SK-N-SH (cell line): ENCODE measurements around the gene UBE2E2. TPM values are rescaled to one million over a fixed set of nuclear protein-coding genes. Genes with fewer than 3 reads are reported as not detected.

Experiments used
- CTCF ChIA-PET: fragments of 300-600, 350-600 bp; formaldehyde crosslinking; extraction: SDS; loops from one replicate; lab custom pipeline; 2021; lab: Yijun Ruan, JAX
- POLR2A ChIA-PET: fragments of 350-600 bp; sonication (Branson Sonifier 250); formaldehyde crosslinking; extraction: SDS; loops from one replicate; lab custom pipeline; 2020; ENCODE audit warnings: antibody characterized with exemption, inconsistent platforms; lab: Yijun Ruan, JAX
- DNase-seq: peaks from one replicate; pipeline ENCODE4 v3.0.0; 2012
- H2AFZ ChIP-seq: fragments of 200-600 bp; sonication (generic); 2 replicates; pipeline ENCODE4 v1.8.1; 2016; ENCODE audit warnings: antibody characterized with exemption, mild to moderate bottlenecking, low read depth
- H3F3A ChIP-seq: fragments of 200-600 bp; sonication (generic); replicated peaks from 2 replicates; pipeline ENCODE3; 2016; ENCODE audit warnings: antibody characterized with exemption, mild to moderate bottlenecking; ENCODE audit not compliant: insufficient read depth
- H3K27ac ChIP-seq, 2 experiments: fragments of 200-500 bp in 1 of 2; fragments of 200-600 bp in 1 of 2; sonication (Bioruptor generic) in 1 of 2; sonication (generic), shearing (Covaris generic) in 1 of 2; 2 replicates each; pipeline versions ENCODE4 v1.5.1 to v1.6.1; 2014 to 2016; ENCODE audit warnings: low read depth in 2 of 2, inconsistent platforms in 1 of 2, low read length in 1 of 2, mild to moderate bottlenecking in 1 of 2, mixed read lengths in 1 of 2
- H3K27me3 ChIP-seq: fragments of 200-600 bp; sonication (generic), shearing (Covaris generic); 2 replicates; pipeline ENCODE4 v1.6.1; 2016; ENCODE audit warnings: mixed run types; ENCODE audit not compliant: insufficient read depth
- H3K36me3 ChIP-seq, 2 experiments: fragments of 200-500 bp in 1 of 2; fragments of 200-600 bp in 1 of 2; sonication (Bioruptor generic) in 1 of 2; sonication (generic) in 1 of 2; replicated peaks in 1 of 2; 2 replicates each; pipeline versions ENCODE3 to v1.5.1; 2014 to 2016; ENCODE audit warnings: low read length in 1 of 2, mild to moderate bottlenecking in 1 of 2; ENCODE audit not compliant: insufficient read depth in 2 of 2, control insufficient read depth in 1 of 2
- H3K4me1 ChIP-seq, 2 experiments: fragments of 200-500 bp in 1 of 2; fragments of 200-600 bp in 1 of 2; sonication (Bioruptor generic) in 1 of 2; sonication (generic), shearing (Covaris generic) in 1 of 2; 2 replicates each; pipeline versions ENCODE4 v1.5.1 to v1.6.1; 2014 to 2016; ENCODE audit warnings: low read depth in 1 of 2, low read length in 1 of 2, mixed run types in 1 of 2; ENCODE audit not compliant: insufficient read depth in 2 of 2, control insufficient read depth in 1 of 2
- H3K4me2 ChIP-seq: fragments of 200-600 bp; sonication (generic), shearing (Covaris generic); 2 replicates; pipeline ENCODE4 v1.6.1; 2017; ENCODE audit warnings: mixed run types
- H3K4me3 ChIP-seq, 2 experiments: fragments of 200-500 bp in 1 of 2; fragments of 200-600 bp in 1 of 2; sonication (Bioruptor generic) in 1 of 2; sonication (generic), shearing (Covaris generic) in 1 of 2; 2 replicates each; pipeline versions ENCODE4 v1.5.1 to v1.8.1; 2014 to 2016; ENCODE audit warnings: low read depth in 2 of 2, inconsistent platforms in 1 of 2, low read length in 1 of 2, mild to moderate bottlenecking in 1 of 2, mixed read lengths in 1 of 2, moderate library complexity in 1 of 2
- H3K79me2 ChIP-seq: fragments of 200-600 bp; sonication (generic); 2 replicates; pipeline ENCODE4 v1.8.1; 2017; ENCODE audit warnings: mild to moderate bottlenecking; ENCODE audit not compliant: insufficient read depth
- H3K9ac ChIP-seq: fragments of 200-600 bp; sonication (generic); 2 replicates; pipeline ENCODE4 v1.6.1; 2017; ENCODE audit warnings: mixed run types
- H3K9me2 ChIP-seq: fragments of 200-600 bp; sonication (generic); 2 replicates; pipeline ENCODE4 v1.6.1; 2017; ENCODE audit warnings: mixed run types
- H3K9me3 ChIP-seq: fragments of 200-600 bp; sonication (generic); 2 replicates; pipeline ENCODE4 v1.6.1; 2017; ENCODE audit warnings: mixed run types, mild to moderate bottlenecking, moderate library complexity
- H4K20me1 ChIP-seq: fragments of 200-600 bp; sonication (generic); 2 replicates; pipeline ENCODE4 v1.6.1; 2017; ENCODE audit warnings: mild to moderate bottlenecking, mixed run types; ENCODE audit not compliant: insufficient read depth
- ELF1 ChIP-seq: IDR thresholded peaks from 2 replicates; pipeline ENCODE4 v1.4.0; 2012
- EP300 ChIP-seq, 2 experiments: IDR thresholded peaks; 2 replicates each; pipeline versions ENCODE4 v1.4.0 to v1.6.1; 2012; ENCODE audit warnings: borderline replicate concordance in 1 of 2, low read depth in 1 of 2, low read length in 1 of 2
- EZH2phosphoT487 ChIP-seq: fragments of 200-600 bp; sonication (generic); IDR thresholded peaks from 2 replicates; pipeline ENCODE4 v1.6.1; 2017; ENCODE audit warnings: low read depth, mixed run types, mild to moderate bottlenecking, antibody characterized with exemption, moderate library complexity, borderline replicate concordance
- FOSL2 ChIP-seq: IDR thresholded peaks from 2 replicates; pipeline ENCODE4 v1.4.0; 2012; ENCODE audit warnings: low read depth, mild to moderate bottlenecking, moderate library complexity, borderline replicate concordance
- FOXM1 ChIP-seq: IDR thresholded peaks from 2 replicates; pipeline ENCODE4 v1.4.0; 2012; ENCODE audit warnings: low read depth, mild to moderate bottlenecking
- GABPA ChIP-seq: IDR thresholded peaks from 2 replicates; pipeline ENCODE4 v1.4.0; 2012; ENCODE audit warnings: low read depth, mild to moderate bottlenecking
- GATA2 ChIP-seq: sonication (generic); formaldehyde crosslinking; IDR thresholded peaks from 2 replicates; pipeline ENCODE4 v1.5.0; 2020; ENCODE audit warnings: mild to moderate bottlenecking, missing genetic modification reagents
- IRF3 ChIP-seq: fragments of 150-350 bp; IDR thresholded peaks from 2 replicates; pipeline ENCODE4 v1.6.1; 2016; ENCODE audit warnings: mild to moderate bottlenecking, low read depth, low read length
- JUND ChIP-seq: IDR thresholded peaks from 2 replicates; pipeline ENCODE4 v1.4.0; 2012
- MXI1 ChIP-seq: IDR thresholded peaks from 2 replicates; pipeline ENCODE4 v1.6.1; 2012; ENCODE audit warnings: mild to moderate bottlenecking, low read depth, low read length, improper control_type of control experiment
- NFIC ChIP-seq: IDR thresholded peaks from 2 replicates; pipeline ENCODE4 v1.4.0; 2012; ENCODE audit warnings: borderline replicate concordance
- REST ChIP-seq: IDR thresholded peaks from 2 replicates; pipeline ENCODE4 v1.6.1; 2012; ENCODE audit warnings: mild to moderate bottlenecking, low read depth, low read length, moderate library complexity
- SIN3A ChIP-seq: IDR thresholded peaks from 2 replicates; pipeline ENCODE4 v1.6.1; 2012; ENCODE audit warnings: low read depth, mild to moderate bottlenecking, low read length, moderate library complexity, borderline replicate concordance
- SMC3 ChIP-seq: IDR thresholded peaks from 2 replicates; pipeline ENCODE4 v1.6.1; 2012; ENCODE audit warnings: low read depth, low read length, improper control_type of control experiment
- TCF12 ChIP-seq: IDR thresholded peaks from 2 replicates; pipeline ENCODE4 v1.4.0; 2012
- WGBS: methylation state at CpG from one replicate; pipeline ENCODE4 v1.1.6; 2017; ENCODE audit warnings: low lambda C conversion rate; 5-methylcytosine and 5-hydroxymethylcytosine counted together
- polyA plus RNA-seq, 3 experiments: library from polyadenylated mRNA; depleted of rRNA; stranded (reverse); fragments of >200 nt; gene quantifications; 2 replicates each; pipeline ENCODE4 v1.2.3, GENCODE V29; 2012
- TF ChIP-seq, protein P1 (sequence below): fragments of 150-350 bp; IDR thresholded peaks from 2 replicates; pipeline ENCODE4 v1.6.1; 2017; ENCODE audit warnings: antibody characterized with exemption, low read length, low read depth, borderline replicate concordance
- TF ChIP-seq, protein P2 (sequence below): IDR thresholded peaks from 2 replicates; pipeline ENCODE4 v1.4.0; 2012; ENCODE audit warnings: low read depth, borderline replicate concordance
- TF ChIP-seq, protein P3 (sequence below): IDR thresholded peaks from 2 replicates; pipeline ENCODE4; 2012

The UBE2E2 gene
- polyA plus RNA-seq, 1 of the 3 experiments (the other 2 are of a cell fraction): 46.4 TPM

DNA sequence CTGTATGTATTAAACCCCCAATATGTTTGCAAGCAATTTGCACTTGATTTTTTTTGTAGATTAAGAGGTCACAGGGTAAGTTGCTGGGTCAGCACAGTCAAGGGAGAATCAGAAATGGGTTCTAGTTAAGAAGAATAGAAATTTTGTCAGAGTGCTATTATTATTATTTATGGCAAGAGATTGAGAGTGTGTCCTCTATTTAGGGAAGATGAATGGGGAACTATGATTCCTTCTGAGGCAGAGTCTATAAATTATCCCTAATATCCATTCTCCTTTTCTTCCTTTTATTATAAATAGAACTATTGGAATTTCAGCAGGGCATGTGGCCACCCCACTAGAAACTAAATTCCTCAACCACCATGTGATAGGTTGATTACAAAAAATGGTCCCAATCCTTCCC lies 392.7 kb downstream of the UBE2E2 start:
- no peak overlapping the region for H3K9ac ChIP-seq
- no peaks in the 10 kb centered on the region for H3K27me3 ChIP-seq
- H3K4me3 ChIP-seq: no peak overlapping the region
- H3K79me2 ChIP-seq: no peaks in the 10 kb centered on the region
- H3K27ac ChIP-seq: no peak overlapping the region
- H3K9me2 ChIP-seq: no peaks in the 10 kb centered on the region
- no peaks in the 10 kb centered on the region for H3K9me3 ChIP-seq
- TF ChIP-seq TCF12: no peak
- TF ChIP-seq, protein P1, sequence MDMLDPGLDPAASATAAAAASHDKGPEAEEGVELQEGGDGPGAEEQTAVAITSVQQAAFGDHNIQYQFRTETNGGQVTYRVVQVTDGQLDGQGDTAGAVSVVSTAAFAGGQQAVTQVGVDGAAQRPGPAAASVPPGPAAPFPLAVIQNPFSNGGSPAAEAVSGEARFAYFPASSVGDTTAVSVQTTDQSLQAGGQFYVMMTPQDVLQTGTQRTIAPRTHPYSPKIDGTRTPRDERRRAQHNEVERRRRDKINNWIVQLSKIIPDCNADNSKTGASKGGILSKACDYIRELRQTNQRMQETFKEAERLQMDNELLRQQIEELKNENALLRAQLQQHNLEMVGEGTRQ: no peak
- no peak for TF ChIP-seq ELF1
- no peak for TF ChIP-seq JUND
- no peak for TF ChIP-seq NFIC
- TF ChIP-seq EZH2phosphoT487: no peak
- no peak for TF ChIP-seq REST
- no peak for TF ChIP-seq GATA2 (CRISPR knock-in tag)
- no peak for TF ChIP-seq EP300 (IDR thresholded peaks at IDR 0.05; ENCODE audit: borderline replicate concordance in 1 of 2, low read depth in 1 of 2, low read length in 1 of 2)
- TF ChIP-seq MXI1: no peak
- TF ChIP-seq SMC3: no peak
- no peak for TF ChIP-seq FOXM1
- H3K4me2 ChIP-seq: no peak overlapping the region
- DNase-seq: no peak
- H2AFZ ChIP-seq: no peak overlapping the region
- CTCF ChIA-PET: no interaction called here
- H3K36me3 ChIP-seq: no peaks in the 10 kb centered on the region
- peaks cover 5 to 19% of the 10 kb centered on the region in 2 experiments; a peak in 3 of 4 replicates for H3K4me1 ChIP-seq
- H4K20me1 ChIP-seq: no peaks in the 10 kb centered on the region
- H3F3A ChIP-seq: no peaks in the 10 kb centered on the region
- POLR2A ChIA-PET: no interaction called here

DNA sequence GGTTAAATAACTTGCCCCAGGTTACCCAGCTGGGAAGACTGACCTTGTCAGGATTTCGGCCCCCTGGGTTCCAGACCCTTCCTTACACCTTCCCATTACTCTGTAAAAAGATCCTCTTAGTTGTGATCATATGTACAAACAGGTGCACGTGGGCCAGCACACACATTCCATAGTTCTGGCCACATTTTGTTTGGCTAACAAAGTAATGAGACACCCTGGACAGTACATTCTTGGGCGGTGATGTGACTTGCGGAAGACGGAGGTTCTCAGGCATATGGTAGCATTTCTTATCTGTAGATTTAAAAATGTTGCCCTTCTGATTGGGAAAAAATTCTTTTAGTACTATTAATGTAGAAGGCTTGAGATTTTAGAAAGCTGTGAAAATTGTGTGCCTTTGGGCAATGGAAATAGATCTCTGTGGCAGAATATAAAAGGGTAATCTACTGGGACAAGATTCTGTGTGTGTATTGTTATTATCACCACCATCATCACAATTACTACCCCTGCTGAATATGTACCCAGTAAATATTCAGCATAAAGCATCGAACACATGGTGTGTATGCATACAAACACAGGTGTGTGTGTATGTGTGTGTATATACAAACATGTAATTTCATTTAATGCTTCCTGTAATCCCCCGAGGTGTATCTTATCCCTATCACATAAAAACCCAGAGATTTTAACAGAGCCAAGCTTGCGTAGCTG lies 397.2 kb downstream of the UBE2E2 start:
- H3K36me3 ChIP-seq: no peaks in the 10 kb centered on the region
- H3K4me1 ChIP-seq: peaks cover 8 to 27% of the 10 kb centered on the region in 2 experiments; a peak in 3 of 4 replicates
- H3K9me2 ChIP-seq: no peaks in the 10 kb centered on the region
- H3K4me2 ChIP-seq: peak overlapping the region; percentile 5; the same call in 1 of the 2 replicates
- POLR2A ChIA-PET: no interaction called here
- CTCF ChIA-PET: interaction anchor here (0.6 to 1.4 kb wide), 3 partner anchors 9 to 169 kb away, joined by 3 to 5 read pairs (median 3); no protein-coding TSS in a partner anchor
- 63% methylated on average over 8 of the region's 8 CpGs for WGBS
- no peaks in the 10 kb centered on the region for H3K79me2 ChIP-seq
- no peaks in the 10 kb centered on the region for H3F3A ChIP-seq
- H4K20me1 ChIP-seq: no peaks in the 10 kb centered on the region
- no peaks in the 10 kb centered on the region for H3K27me3 ChIP-seq
- no peak overlapping the region for H3K4me3 ChIP-seq
- H3K9ac ChIP-seq: no peak overlapping the region
- H3K27ac ChIP-seq: peak overlapping the region; percentile 68 to 80
- H2AFZ ChIP-seq: no peak overlapping the region
- H3K9me3 ChIP-seq: no peaks in the 10 kb centered on the region
- no peak for DNase-seq
- TF ChIP-seq TCF12: peak; percentile 89
- TF ChIP-seq FOXM1: no peak
- TF ChIP-seq JUND: peak; percentile 73
- no peak for TF ChIP-seq GABPA
- no peak for TF ChIP-seq IRF3
- no peak for TF ChIP-seq EZH2phosphoT487
- TF ChIP-seq SIN3A: no peak
- TF ChIP-seq FOSL2: peak; percentile 70
- TF ChIP-seq, protein P2, sequence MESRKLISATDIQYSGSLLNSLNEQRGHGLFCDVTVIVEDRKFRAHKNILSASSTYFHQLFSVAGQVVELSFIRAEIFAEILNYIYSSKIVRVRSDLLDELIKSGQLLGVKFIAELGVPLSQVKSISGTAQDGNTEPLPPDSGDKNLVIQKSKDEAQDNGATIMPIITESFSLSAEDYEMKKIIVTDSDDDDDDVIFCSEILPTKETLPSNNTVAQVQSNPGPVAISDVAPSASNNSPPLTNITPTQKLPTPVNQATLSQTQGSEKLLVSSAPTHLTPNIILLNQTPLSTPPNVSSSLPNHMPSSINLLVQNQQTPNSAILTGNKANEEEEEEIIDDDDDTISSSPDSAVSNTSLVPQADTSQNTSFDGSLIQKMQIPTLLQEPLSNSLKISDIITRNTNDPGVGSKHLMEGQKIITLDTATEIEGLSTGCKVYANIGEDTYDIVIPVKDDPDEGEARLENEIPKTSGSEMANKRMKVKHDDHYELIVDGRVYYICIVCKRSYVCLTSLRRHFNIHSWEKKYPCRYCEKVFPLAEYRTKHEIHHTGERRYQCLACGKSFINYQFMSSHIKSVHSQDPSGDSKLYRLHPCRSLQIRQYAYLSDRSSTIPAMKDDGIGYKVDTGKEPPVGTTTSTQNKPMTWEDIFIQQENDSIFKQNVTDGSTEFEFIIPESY: no peak
- TF ChIP-seq ELF1: peak; percentile 56; the same call in 1 of the 2 replicates
- TF ChIP-seq SMC3: no peak
- TF ChIP-seq, protein P3, sequence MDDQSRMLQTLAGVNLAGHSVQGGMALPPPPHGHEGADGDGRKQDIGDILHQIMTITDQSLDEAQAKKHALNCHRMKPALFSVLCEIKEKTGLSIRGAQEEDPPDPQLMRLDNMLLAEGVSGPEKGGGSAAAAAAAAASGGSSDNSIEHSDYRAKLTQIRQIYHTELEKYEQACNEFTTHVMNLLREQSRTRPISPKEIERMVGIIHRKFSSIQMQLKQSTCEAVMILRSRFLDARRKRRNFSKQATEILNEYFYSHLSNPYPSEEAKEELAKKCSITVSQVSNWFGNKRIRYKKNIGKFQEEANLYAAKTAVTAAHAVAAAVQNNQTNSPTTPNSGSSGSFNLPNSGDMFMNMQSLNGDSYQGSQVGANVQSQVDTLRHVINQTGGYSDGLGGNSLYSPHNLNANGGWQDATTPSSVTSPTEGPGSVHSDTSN: peak; percentile 28; the same call in 1 of the 2 replicates
